GM13976 (cell line): ENCODE measurements around the gene ACKR3.

ENCODE experiments used
- DNase-seq: peaks from one replicate; pipeline ENCODE4 v3.0.0; 2012; ENCODE audit warnings: low spot score
- CTCF ChIP-seq: IDR thresholded peaks from 2 replicates; pipeline ENCODE4 v1.5.1; 2012; ENCODE audit warnings: borderline replicate concordance, mild to moderate bottlenecking; ENCODE audit not compliant: insufficient read depth; ENCODE audit errors: extremely low read depth, missing control alignments, control extremely low read depth
- in situ Hi-C: fragments of 300-500 bp; cut with MboI; formaldehyde crosslinking; loops from one replicate; pipeline ENCODE4 v1.12.0; 2022; ENCODE audit warnings: low sequenced_read_pairs, mixed read lengths, inconsistent platforms; ENCODE audit not compliant: unreplicated experiment

Gene ACKR3

GRCh38 chr2:236571145-236571544 lies 1.5 kb downstream of the ACKR3 start:
- in situ Hi-C loops, result no loop called here
- no peak for TF ChIP-seq CTCF
- no peak for DNase-seq

GRCh38 chr2:236572482-236572881 lies 2.9 kb downstream of the ACKR3 start:
- in situ Hi-C loops, result no loop called here
- DNase-seq, result no peak
- no peak for TF ChIP-seq CTCF

- no peak for DNase-seq
- no peak for TF ChIP-seq CTCF
- in situ Hi-C loops, result no loop called here
Observed at GRCh38 chr2:236573066-236573929, 3.7 kb downstream of the ACKR3 start.

GRCh38 chr2:236574000-236574399 lies 4.4 kb downstream of the ACKR3 start:
- no peak for DNase-seq
- in situ Hi-C loops, result no loop called here
- TF ChIP-seq CTCF, result no peak

- DNase-seq, result no peak
- no peak for TF ChIP-seq CTCF
- in situ Hi-C loops, result no loop called here
Observed at GRCh38 chr2:236574424-236575145, 5.0 kb downstream of the ACKR3 start.

GRCh38 chr2:236575510-236575909 lies 5.9 kb downstream of the ACKR3 start:
- in situ Hi-C loops, result no loop called here
- no peak for DNase-seq
- no peak for TF ChIP-seq CTCF
